Hepatocyte (in vitro differentiated cells): ENCODE results near the gene ITPA.

ENCODE experiments used
- CTCF ChIP-seq: fragments of 200-600 bp; sonication (generic); IDR thresholded peaks from 2 replicates; pipeline ENCODE4 v1.5.1; 2016; ENCODE audit warnings: antibody characterized with exemption, mild to moderate bottlenecking; ENCODE audit not compliant: poor library complexity
- EZH2 ChIP-seq: fragments of 200-600 bp; sonication (generic); IDR thresholded peaks from 2 replicates; pipeline ENCODE4 v1.6.1; 2016; ENCODE audit warnings: antibody characterized with exemption, mild to moderate bottlenecking, borderline replicate concordance

GRCh38 chr20:3181270-3181669 is 28.0 kb upstream of the ITPA start:
- TF ChIP-seq CTCF (no peak), EZH2 (no peak)
